Body of pancreas (tissue), 4 donors: Measurements from ENCODE around the gene EPB41.

Experiments
- CTCF ChIP-seq, 7 experiments: fragments of 450-650 bp in 4 of 7; fragments of 200-600 bp in 3 of 7; sonication (generic) in 3 of 7; IDR thresholded peaks; one replicate each; pipeline ENCODE4 v1.5.1; 2016 to 2019; ENCODE audit warnings: antibody characterized with exemption in 7 of 7
- POLR2A ChIP-seq, 3 donors: fragments of 450-650 bp; IDR thresholded peaks; one replicate each; pipeline ENCODE4 v1.6.1; 2016; ENCODE audit warnings: antibody characterized with exemption in 3 of 3, mild to moderate bottlenecking in 2 of 3

GRCh38 chr1:28936094-28936493, 21.7 kb downstream of the EPB41 start:
- TF ChIP-seq CTCF (IDR thresholded peaks at IDR 0.05) (no peak), POLR2A (IDR thresholded peaks at IDR 0.05) (no peak)
